GM19099 (cell line): ENCODE data around the gene NEK9.

ENCODE experiments used
- POLR2A ChIP-seq: IDR thresholded peaks from 3 replicates; pipeline ENCODE4 v1.6.1; 2011; ENCODE audit warnings: low read depth; ENCODE audit not compliant: insufficient read length; ENCODE audit errors: extremely low read depth

The NEK9 gene

DNA sequence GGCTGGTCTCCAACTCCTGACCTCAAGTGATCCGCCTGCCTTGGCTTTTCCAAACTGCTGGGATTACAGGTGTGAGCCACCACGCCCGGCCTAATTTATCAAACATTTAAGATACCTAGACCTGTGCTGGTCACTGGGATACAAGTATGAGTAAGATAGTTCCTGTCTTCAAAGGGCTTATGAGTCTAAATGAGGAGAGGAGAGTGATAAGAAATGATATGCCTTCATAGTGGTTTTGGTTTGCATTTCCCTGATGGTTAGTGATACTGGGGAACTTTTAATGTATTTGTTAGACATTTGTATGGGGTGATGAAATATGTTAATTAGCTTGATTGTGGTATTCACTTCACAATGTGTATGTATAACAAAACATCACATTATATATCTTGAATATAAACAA is 28.3 kb upstream of the NEK9 start:
- no peak for TF ChIP-seq POLR2A

- TF ChIP-seq POLR2A = no peak
Observed at GRCh38 chr14:75153295-75153694, 26.4 kb upstream of the NEK9 start.

GRCh38 chr14:75151851-75152250 is 25.0 kb upstream of the NEK9 start:
- no peak for TF ChIP-seq POLR2A

GRCh38 chr14:75150150-75150549 is 23.3 kb upstream of the NEK9 start:
- TF ChIP-seq POLR2A = no peak

GRCh38 chr14:75147423-75148071 is 20.7 kb upstream of the NEK9 start:
- TF ChIP-seq POLR2A = no peak

- no peak for TF ChIP-seq POLR2A
Observed at GRCh38 chr14:75144944-75145343, 18.1 kb upstream of the NEK9 start.

- no peak for TF ChIP-seq POLR2A
Observed at GRCh38 chr14:75143761-75144527, 17.1 kb upstream of the NEK9 start.

DNA sequence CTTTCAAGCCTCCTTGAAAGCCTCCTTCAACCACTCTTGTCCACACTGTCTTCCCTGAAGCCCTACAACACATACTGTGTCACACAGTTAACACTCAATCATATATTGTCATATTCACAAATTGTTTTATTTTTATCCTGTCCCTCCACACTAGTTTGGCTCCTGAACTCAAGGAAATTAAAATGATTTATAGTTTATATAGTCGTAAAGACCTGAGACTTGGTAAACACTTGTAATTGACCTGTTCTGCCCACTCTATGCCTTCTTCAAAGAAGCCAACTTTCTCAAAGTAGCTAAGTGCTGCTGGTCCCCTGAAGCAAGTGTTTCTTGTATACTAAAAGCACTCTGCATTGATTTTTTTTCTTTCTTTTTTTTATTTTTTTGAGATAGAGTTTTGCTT is 15.6 kb upstream of the NEK9 start:
- no peak for TF ChIP-seq POLR2A

GRCh38 chr14:75141967-75142366 is 15.1 kb upstream of the NEK9 start:
- no peak for TF ChIP-seq POLR2A

DNA sequence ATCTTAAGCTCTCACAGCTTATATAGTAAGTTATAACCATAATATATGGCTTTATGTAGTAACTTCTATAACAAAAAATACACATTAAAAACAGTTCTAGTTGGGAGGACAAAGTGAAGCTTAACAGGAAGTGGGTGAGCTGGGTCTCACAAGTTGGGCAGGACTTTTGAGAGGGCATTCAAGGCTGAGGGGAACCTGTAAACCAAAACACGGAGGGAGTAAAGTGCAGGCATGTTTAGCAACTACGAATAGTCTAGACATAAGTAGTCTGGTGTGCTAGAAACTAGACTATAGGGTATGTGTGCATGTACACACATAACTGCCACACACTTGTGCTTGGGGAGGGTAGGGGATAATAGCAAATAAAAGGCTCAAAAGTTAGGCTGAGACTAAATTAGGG is 14.2 kb upstream of the NEK9 start:
- TF ChIP-seq POLR2A = no peak

GRCh38 chr14:75140620-75141019 is 13.8 kb upstream of the NEK9 start:
- TF ChIP-seq POLR2A = no peak

GRCh38 chr14:75139185-75139584 is 12.3 kb upstream of the NEK9 start:
- no peak for TF ChIP-seq POLR2A

DNA sequence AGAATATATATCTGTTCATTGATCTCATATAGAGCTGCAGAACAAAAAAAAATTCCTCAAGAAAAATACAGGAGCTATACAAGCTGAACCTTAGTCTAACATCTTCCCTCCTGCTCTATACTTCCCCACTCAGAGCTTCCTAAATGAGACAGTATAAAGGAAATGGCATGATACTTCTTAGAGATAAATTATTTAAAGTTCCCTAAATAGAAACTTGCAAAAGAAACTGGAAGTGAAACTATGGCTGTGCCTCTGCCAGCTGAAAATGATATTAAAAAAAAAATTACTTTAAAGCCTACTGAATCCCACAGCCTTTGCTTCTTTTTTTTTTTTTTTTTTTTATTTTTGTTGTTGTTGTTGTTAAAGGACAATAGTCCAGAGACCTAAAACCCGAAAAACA is 11.6 kb upstream of the NEK9 start:
- TF ChIP-seq POLR2A = no peak

DNA sequence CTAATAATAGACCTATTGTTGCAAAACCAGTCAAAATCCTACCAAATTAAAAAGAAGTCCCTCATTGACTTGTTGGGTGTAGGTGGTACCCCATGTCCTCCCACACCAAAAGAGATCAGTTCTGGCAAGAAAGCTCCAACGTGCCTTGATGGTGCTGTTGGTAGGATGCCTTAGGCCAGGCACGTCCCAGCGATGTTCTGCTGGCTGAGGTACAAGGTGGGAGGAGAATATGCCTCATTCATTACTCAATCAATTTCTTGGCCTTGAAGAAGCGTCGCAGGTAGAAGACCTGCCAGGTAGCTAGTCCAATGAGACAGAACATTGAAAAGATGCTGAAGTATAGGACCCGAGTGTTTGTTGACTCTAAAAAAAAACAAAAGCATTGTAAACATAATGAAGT is 7.8 kb upstream of the NEK9 start:
- TF ChIP-seq POLR2A = no peak

DNA sequence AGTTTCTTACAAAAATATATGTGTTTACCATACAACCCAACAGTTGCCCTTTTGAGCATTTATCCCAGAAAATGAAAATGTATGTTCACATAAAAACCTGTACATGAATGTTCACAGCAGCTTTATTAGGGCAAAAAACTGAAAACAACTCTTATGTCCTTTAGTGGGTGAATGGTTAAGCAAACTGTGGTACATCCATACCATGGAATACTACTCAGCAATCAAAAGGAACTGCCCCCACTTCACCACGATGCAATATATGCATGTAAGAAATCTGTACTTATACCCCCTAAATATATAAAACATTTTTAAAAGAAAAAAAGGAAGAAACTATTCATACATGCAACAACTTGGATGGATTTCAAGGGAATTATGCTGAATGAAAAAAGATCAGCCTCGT is 6.7 kb upstream of the NEK9 start:
- no peak for TF ChIP-seq POLR2A

DNA sequence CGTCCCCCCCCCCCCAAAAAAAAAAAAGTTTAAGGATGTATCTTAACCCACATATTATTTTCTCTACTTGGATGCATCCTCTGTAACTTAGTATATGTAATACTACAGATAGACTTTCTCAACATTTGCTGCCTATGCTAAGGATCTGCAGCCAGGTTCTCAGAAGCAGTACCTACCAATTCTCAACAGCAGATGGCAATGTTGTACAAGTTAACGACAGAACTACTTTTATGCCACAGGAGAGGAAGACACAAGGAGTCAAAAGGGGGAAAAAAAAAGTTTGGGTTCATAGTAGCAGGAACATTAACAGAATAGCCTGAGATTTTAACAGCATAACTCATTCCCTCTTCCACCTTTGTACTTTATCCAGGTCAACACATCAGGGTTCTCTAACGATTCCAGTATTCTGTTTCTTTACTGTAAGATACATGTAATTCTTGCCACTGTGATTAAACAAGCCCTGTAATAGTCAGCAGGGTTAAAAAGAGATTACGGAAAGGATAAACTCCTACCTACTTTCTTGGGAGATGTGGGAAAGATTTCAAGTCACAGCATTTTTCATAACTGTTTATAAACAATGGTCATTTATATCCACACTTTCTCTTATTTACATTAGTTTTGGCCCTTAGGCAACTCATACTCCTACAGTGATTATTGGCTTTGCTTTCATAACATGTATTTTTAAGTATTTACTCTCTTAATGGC is 5.7 kb upstream of the NEK9 start:
- TF ChIP-seq POLR2A = no peak
